HG02943 (cell line): ENCODE results near the gene NLRC5.
"Not testable (repeated sequence)": the region's sequence is repeated elsewhere in the genome, so short reads cannot be mapped to it uniquely, and the experiment has no call there.

ENCODE experiments used
- ATAC-seq: cut with Tn5 transposase; IDR thresholded peaks from one replicate; pipeline ENCODE4 v1.9.1; 2021; ENCODE audit warnings: mild to moderate bottlenecking, low read depth, moderate library complexity; ENCODE audit not compliant: unreplicated experiment

The NLRC5 gene

GRCh38 chr16:57092786-57093411, 103.5 kb downstream of the NLRC5 start:
- ATAC-seq: no peak

DNA sequence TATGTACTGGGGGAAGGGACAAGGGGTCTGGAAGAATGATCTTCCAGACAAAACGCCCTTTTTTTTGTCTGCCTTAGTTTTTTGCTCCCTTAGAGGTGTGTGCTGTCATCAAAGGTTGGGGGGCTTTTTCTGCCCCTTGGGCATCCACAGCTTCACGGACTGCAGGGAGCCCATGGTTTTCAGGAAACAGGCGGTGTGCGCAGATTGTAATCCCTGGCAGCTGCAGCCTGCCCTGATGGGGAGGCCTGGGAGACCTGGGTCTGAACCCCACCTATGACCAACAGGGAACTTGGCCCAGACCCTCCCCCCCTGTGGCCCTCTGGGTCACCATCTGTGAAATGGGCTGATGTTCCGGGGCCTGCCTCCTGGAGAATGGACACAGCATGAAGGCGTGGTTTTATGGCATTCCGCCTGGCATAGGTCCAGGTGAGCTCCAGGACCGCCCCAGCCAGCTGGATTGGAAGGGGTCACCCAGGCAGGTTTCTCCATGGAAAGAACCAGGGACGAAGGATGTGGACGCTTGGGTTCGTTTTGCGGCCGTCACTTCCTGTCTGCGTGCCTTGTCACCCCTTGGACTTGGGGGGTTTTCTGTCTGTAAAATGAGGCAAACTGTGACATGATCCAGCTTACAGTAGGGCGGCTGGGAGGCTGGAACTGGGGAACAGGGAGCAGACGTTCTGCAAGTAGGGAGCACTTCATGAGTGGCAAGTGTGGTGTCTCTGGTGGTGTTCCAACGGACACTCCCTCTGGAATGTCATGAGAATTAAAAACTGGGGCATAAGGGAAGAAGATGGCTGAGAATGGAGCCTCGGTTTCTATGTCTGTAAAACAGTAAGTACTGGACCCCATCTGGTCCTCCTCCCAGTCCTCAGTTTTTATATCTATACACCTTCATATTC, 104.6 kb downstream of the NLRC5 start:
- no peak for ATAC-seq

DNA sequence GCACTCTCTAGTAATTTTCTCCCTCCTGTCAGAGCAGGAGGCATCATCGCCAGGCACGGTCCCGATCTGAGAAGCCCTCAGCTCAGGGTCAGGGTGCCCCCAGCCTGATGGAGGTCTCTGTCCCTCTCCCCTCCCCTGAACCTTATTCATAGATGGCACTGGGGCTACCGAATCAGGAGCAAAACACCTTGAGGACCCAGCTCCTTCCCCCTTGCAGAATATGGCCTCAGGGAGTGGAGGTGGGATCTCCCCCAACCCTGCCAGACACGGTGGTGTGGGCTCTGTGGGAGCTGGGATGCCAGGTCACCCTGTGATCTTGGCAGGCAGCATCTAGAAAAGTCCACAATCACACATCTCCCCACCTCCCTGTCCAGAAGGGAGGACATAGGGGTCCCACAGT, 105.6 kb downstream of the NLRC5 start:
- ATAC-seq: no peak

GRCh38 chr16:57096192-57096591, 106.8 kb downstream of the NLRC5 start:
- no peak for ATAC-seq

- no peak for ATAC-seq
These were observed 107.4 kb downstream of the NLRC5 start for GRCh38 chr16:57096793-57097192.

DNA sequence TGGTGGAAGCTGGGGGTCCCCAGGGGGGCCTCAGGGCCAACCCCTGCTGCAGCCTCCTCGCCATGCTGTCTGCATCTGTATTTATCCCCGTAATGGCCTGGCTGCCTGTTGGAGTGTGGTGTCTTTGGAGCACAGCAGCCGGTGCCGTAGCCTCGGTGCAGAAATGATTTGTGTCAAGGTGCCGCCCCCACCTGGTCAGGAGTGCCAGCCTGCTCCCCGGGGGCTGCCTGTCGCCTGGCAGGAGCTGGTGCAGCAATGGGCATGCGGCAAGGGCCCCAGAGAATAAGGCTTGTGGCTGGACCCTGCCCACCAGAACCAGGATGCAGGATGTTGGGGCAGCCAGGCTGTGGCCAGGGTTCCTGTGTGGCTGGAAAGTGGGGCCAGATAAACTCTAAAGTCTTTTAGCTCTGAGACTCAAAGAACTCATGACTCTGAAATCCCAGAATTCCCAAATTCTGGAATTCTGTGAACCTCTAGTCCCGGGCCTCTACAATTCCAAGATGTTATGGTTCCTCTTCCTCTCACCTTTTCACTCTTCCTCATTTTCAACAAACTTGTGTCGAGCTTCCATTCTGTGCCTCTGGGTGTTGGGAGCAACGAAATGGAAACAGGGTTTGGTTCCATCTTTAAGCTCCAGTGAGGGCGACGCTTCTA, 109.0 kb downstream of the NLRC5 start:
- ATAC-seq: no peak

GRCh38 chr16:57099965-57100364, 110.6 kb downstream of the NLRC5 start:
- not testable (repeated sequence) for ATAC-seq

- no peak for ATAC-seq
These were observed 111.1 kb downstream of the NLRC5 start for GRCh38 chr16:57100445-57100844.

- no peak for ATAC-seq
These were observed 113.8 kb downstream of the NLRC5 start for GRCh38 chr16:57102888-57103851.

GRCh38 chr16:57104706-57105105, 115.3 kb downstream of the NLRC5 start:
- ATAC-seq: no peak

GRCh38 chr16:57105184-57105583, 115.8 kb downstream of the NLRC5 start:
- no peak for ATAC-seq

DNA sequence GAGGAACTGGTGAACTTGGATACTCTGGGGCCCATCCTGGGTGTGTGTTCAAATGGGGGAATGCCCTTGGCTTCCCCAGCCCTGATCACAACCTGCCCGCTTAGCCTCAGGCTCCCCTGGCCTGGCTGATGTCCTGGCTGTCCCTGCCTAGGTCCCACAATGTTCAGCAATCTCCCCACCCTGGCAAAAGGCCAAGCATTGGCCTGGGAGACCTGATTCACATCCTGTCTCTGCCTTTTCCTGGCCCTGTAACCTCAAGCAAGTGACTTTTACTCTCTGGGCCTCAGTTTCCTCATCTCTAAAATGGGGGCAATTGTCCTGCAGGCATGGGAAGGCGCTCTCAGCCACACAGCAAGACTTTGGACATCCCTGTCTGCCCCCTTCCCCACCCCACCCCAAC, 117.4 kb downstream of the NLRC5 start:
- no peak for ATAC-seq

DNA sequence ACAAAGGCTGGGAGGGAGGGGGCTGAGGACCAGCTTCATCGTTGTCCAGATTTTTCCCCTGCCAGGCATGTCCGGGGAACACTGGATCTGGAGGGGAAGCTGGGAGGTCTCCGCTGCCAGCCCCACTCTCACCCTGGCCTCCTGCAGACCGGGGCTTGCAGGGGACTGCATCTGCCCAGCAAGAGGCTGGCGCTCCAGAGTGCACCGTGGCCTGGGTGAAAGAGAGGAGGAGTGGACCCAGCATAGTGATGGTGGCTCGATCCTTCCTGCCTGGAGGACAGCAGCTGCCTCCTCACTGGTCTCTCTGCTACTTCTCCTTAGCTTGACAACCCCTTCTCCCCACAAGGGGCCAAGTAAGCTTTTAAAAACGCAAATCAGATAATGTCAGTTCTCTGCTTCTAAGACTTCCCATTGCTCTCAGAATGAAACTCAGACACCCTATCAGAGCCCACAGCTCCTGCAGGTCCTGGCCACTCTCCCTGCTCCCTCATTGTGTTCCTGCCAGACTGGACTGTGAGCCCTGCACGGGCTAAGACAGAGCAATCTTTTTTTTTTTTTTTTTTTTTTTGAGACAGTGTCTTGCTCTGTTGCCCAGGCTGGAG, 118.1 kb downstream of the NLRC5 start:
- ATAC-seq: no peak

GRCh38 chr16:57108432-57108831, 119.1 kb downstream of the NLRC5 start:
- ATAC-seq: no peak

DNA sequence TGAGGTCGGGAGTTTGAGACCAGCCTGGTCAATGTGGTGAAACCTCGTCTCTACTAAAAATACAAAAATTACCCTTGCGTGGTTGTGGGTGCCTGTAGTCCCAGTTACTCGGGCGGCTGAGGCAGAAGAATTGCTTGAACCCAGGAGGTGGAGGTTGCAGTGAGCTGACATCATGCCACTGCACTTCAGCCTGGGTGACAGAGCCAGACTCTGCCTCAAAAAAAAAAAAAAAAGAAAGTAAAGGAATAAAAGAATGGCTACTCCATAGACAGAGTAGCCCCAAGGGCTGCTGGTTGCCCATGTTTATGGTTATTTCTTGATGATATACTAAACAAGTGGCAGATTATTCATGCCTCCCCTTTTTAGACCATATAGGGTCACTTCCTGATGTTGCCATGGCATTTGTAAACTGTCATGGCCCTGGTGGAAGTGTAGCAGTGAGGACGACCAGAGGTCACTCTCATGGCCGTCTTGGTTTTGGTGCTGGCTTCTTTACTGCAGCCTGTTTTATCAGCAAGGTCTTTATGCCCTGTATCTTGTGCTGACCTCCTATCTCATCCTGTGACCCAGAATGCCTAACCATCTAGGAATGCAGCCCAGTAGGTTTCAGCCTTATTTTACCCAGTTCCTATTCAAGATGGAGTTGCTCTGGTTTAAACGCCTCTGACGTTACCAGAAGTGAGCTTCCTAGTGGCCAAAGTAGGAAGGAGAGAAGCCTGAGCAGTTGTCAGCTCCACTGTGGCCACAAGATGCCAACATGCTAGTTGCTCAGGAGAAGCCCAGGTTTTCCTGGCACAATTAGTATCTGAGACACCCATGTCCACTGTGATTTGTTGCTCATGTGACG, 120.1 kb downstream of the NLRC5 start:
- ATAC-seq: not testable (repeated sequence)

- ATAC-seq: no peak
These were observed 121.6 kb downstream of the NLRC5 start for GRCh38 chr16:57110937-57111336.

- no peak for ATAC-seq
These were observed 122.1 kb downstream of the NLRC5 start for GRCh38 chr16:57111420-57111819.

GRCh38 chr16:57112403-57113041, 123.2 kb downstream of the NLRC5 start:
- no peak for ATAC-seq
